PC-3 (cell line): ENCODE data around the gene PBRM1. TPM values are rescaled to one million over a fixed set of nuclear protein-coding genes. Genes with fewer than 3 reads are reported as not detected.

Experiments used
- ATAC-seq: fragments of 200-7000 bp; cut with Tn5 transposase; 2 replicates; pipeline ENCODE4 v1.9.1; 2020; ENCODE audit warnings: mild to moderate bottlenecking, moderate library complexity
- BruUV-seq: library from RNA; stranded (reverse); fragments of 400-500 nt; replicated peaks from 2 replicates; lab custom pipeline; 2021; lab: Mats Ljungman, UMichigan
- CTCF ChIA-PET: fragments of 300-600 bp; sonication (Branson Sonifier 250); formaldehyde crosslinking; loops from one replicate; lab custom pipeline; 2022; ENCODE audit warnings: antibody characterized with exemption; lab: Charles Lee
- POLR2A ChIA-PET: fragments of 300-600 bp; sonication (Branson Sonifier 250); formaldehyde crosslinking; loops from one replicate; lab custom pipeline; 2022; ENCODE audit warnings: antibody characterized with exemption; ENCODE audit not compliant: unreplicated experiment; lab: Charles Lee
- DNase-seq: peaks from one replicate; pipeline ENCODE4 v3.0.0-alpha.2; 2015
- H2AFZ ChIP-seq: fragments of 300-600 bp; sonication (generic); 2 replicates; pipeline ENCODE4 v1.6.0; 2016; ENCODE audit warnings: antibody characterized with exemption, low read length
- H3F3A ChIP-seq: fragments of 300-600 bp; sonication (generic); one replicate; pipeline ENCODE4 v1.6.0; 2017; ENCODE audit warnings: antibody characterized with exemption, low read length, control low read depth, mild to moderate bottlenecking; ENCODE audit not compliant: unreplicated experiment
- H3K27ac ChIP-seq: fragments of 300-600 bp; sonication (generic); 2 replicates; pipeline ENCODE4 v1.5.1; 2016; ENCODE audit warnings: mild to moderate bottlenecking, low read length
- H3K27me3 ChIP-seq: fragments of 300-600 bp; sonication (generic); 2 replicates; pipeline ENCODE4 v1.6.1; 2016; ENCODE audit warnings: low read length, mixed read lengths
- H3K36me3 ChIP-seq: fragments of 300-600 bp; sonication (generic); 2 replicates; pipeline ENCODE4 v1.6.1; 2016; ENCODE audit warnings: low read depth, mixed run types, low read length, mixed read lengths
- H3K4me1 ChIP-seq: fragments of 300-600 bp; sonication (generic); 2 replicates; pipeline ENCODE4 v1.5.1; 2016; ENCODE audit warnings: low read length; ENCODE audit not compliant: insufficient read depth
- H3K4me2 ChIP-seq: fragments of 300-600 bp; sonication (generic); 2 replicates; pipeline ENCODE4 v1.6.0; 2016; ENCODE audit warnings: low read length
- H3K4me3 ChIP-seq: fragments of 300-600 bp; sonication (generic); 2 replicates; pipeline ENCODE4 v1.5.1; 2016; ENCODE audit warnings: mild to moderate bottlenecking, low read length, mixed read lengths
- H3K79me2 ChIP-seq: fragments of 300-600 bp; sonication (generic); 2 replicates; pipeline ENCODE4 v1.6.1; 2017; ENCODE audit warnings: low read length, mixed read lengths
- H3K9ac ChIP-seq: fragments of 300-600 bp; sonication (generic); 2 replicates; pipeline ENCODE4 v1.6.0; 2016; ENCODE audit warnings: mild to moderate bottlenecking, low read length
- H3K9me2 ChIP-seq: fragments of 300-600 bp; sonication (generic); replicated peaks from 2 replicates; pipeline ENCODE4 v1.6.1; 2016; ENCODE audit warnings: mixed run types, low read length, mixed read lengths
- H3K9me3 ChIP-seq: fragments of 300-600 bp; sonication (generic); 2 replicates; pipeline ENCODE4 v1.6.1; 2016; ENCODE audit warnings: low read length, mixed read lengths
- H4K20me1 ChIP-seq: fragments of 300-600 bp; sonication (generic); 2 replicates; pipeline ENCODE4 v1.6.1; 2016; ENCODE audit warnings: low read length, mixed read lengths
- EZH2 ChIP-seq: fragments of 300-600 bp; sonication (generic); IDR thresholded peaks from one replicate; pipeline ENCODE4 v1.6.1; 2017; ENCODE audit warnings: antibody characterized with exemption, mild to moderate bottlenecking, low read length; ENCODE audit not compliant: unreplicated experiment
- EZH2phosphoT487 ChIP-seq: fragments of 300-600 bp; sonication (generic); IDR thresholded peaks from 2 replicates; pipeline ENCODE4 v1.6.1; 2018; ENCODE audit warnings: mild to moderate bottlenecking, antibody characterized with exemption, low read length, borderline replicate concordance
- intact Hi-C: fragments of 100-400 bp; cut with micrococcal nuclease; formaldehyde crosslinking; loops from 2 replicates; pipeline ENCODE4 v1.9.0; 2023
- total RNA-seq: library from RNA; depleted of rRNA; stranded (reverse); fragments of >200 nt; gene quantifications from 2 replicates; pipeline ENCODE4 v1.2.3, GENCODE V29; 2014
- TF ChIP-seq, protein P1 (sequence below): fragments of 300-600 bp; sonication (generic); conservative IDR thresholded peaks from 2 replicates; pipeline ENCODE4 v1.5.1; 2017; ENCODE audit warnings: antibody characterized with exemption, low read depth, mild to moderate bottlenecking, low read length

The PBRM1 gene
- total RNA-seq, 1 experiment from 2014 or later = 59.7 TPM

DNA sequence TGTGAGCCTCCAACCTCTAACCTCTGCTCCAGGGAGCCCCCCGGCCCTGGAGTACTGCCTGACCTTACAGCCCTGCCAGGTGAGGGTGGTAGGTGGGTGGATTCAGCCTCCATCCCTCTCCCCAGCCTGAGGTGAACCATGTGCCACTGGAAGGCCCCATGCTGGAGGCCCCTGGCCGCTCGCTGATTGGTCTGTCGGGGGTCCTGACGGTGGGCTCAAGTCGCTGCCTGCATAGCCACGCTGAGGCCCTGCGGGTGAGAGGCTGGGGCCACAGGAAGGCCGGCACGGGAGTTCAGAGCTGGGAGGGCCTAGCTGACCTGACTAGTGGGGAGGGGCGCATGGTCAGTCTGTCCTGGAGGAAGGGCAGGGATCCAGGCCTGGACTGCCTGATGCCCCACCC lies 171.1 kb downstream of the PBRM1 start:
- Histone ChIP-seq H3K4me2 (no peak overlapping the region), H3K9me3 (no peaks in the 10 kb centered on the region), H3K36me3 (no peaks in the 10 kb centered on the region), H3F3A (no peaks in the 10 kb centered on the region), H3K9ac (no peak overlapping the region), H3K27me3 (no peaks in the 10 kb centered on the region), H3K4me3 (no peak overlapping the region), H4K20me1 (no peaks in the 10 kb centered on the region), H3K27ac (no peak overlapping the region), H3K9me2 (no peaks in the 10 kb centered on the region), H3K4me1 (no peaks in the 10 kb centered on the region), H3K79me2 (no peaks in the 10 kb centered on the region), H2AFZ (no peak overlapping the region)
- BruUV-seq = no TSS peak
- TF ChIP-seq EZH2phosphoT487 (no peak), EZH2 (no peak)
- TF ChIP-seq, protein P1, sequence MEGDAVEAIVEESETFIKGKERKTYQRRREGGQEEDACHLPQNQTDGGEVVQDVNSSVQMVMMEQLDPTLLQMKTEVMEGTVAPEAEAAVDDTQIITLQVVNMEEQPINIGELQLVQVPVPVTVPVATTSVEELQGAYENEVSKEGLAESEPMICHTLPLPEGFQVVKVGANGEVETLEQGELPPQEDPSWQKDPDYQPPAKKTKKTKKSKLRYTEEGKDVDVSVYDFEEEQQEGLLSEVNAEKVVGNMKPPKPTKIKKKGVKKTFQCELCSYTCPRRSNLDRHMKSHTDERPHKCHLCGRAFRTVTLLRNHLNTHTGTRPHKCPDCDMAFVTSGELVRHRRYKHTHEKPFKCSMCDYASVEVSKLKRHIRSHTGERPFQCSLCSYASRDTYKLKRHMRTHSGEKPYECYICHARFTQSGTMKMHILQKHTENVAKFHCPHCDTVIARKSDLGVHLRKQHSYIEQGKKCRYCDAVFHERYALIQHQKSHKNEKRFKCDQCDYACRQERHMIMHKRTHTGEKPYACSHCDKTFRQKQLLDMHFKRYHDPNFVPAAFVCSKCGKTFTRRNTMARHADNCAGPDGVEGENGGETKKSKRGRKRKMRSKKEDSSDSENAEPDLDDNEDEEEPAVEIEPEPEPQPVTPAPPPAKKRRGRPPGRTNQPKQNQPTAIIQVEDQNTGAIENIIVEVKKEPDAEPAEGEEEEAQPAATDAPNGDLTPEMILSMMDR = no peak
- ChIA-PET CTCF (no interaction called here), POLR2A (no interaction called here)
- DNase-seq (no peak), ATAC-seq (no peak)
- intact Hi-C loops = no loop called here

DNA sequence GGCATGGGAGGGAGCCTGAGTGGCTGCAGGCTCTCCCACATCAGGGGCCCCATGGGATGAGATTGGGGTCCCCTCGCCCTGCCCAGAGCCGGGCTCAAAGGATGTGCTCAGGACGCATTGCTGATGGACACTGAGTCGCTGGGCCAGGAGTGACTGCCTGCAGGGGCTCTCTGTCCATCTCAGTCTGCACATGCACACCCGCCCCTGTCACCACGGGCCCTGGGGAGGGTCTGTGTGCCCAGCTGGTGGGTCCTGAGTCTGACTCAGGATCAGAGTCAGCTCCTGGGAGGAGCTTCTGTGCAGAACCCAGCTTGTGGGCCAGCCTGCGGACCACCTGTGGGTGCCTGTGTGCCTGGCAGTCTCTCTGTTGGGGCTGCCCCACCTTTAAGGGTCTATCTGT lies 172.4 kb downstream of the PBRM1 start:
- no peak for TF ChIP-seq EZH2phosphoT487
- no peak for TF ChIP-seq EZH2
- TF ChIP-seq, protein P1 = no peak
- CTCF ChIA-PET = no interaction called here
- Histone ChIP-seq H3F3A (no peaks in the 10 kb centered on the region), H3K9me3 (no peaks in the 10 kb centered on the region), H3K4me1 (no peaks in the 10 kb centered on the region), H4K20me1 (no peaks in the 10 kb centered on the region), H3K27ac (no peak overlapping the region), H3K4me2 (no peak overlapping the region), H3K9me2 (no peaks in the 10 kb centered on the region), H2AFZ (no peak overlapping the region), H3K36me3 (no peaks in the 10 kb centered on the region), H3K27me3 (no peaks in the 10 kb centered on the region), H3K4me3 (no peak overlapping the region), H3K79me2 (no peaks in the 10 kb centered on the region), H3K9ac (no peak overlapping the region)
- intact Hi-C loops = no loop called here
- no TSS peak for BruUV-seq
- no peak for DNase-seq
- ATAC-seq = no peak
- POLR2A ChIA-PET = no interaction called here

DNA sequence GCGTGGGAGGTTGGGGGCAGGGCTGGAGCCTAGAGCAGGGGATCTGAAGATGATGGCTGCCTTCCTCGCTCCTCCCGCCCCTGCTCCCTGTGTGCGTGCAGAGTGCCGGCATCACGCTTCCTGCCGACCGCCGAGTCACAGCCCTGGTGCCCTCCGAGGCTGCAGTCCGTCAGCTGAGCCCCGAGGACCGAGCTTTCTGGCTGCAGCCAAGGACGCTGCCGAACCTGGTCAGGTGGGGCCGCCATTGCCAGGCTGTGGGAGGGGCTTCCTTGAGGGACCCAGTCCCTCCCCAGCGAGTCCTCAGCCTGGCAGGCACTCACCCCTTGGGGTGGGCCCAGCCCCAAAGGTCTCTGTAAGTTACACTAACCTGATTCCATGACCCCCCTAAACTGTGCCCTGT lies 173.0 kb downstream of the PBRM1 start:
- DNase-seq (no peak), ATAC-seq (no peak)
- H3K36me3 ChIP-seq = no peaks in the 10 kb centered on the region
- no peak overlapping the region for H3K9ac ChIP-seq
- no peaks in the 10 kb centered on the region for H3K9me3 ChIP-seq
- intact Hi-C loops = no loop called here
- H4K20me1 ChIP-seq = no peaks in the 10 kb centered on the region
- no peak overlapping the region for H3K27ac ChIP-seq
- CTCF ChIA-PET = no interaction called here
- H3F3A ChIP-seq = no peaks in the 10 kb centered on the region
- H3K4me3 ChIP-seq = no peak overlapping the region
- H3K79me2 ChIP-seq = no peaks in the 10 kb centered on the region
- H3K4me2 ChIP-seq = no peak overlapping the region
- no peaks in the 10 kb centered on the region for H3K9me2 ChIP-seq
- TF ChIP-seq, protein P1 = no peak
- no peak for TF ChIP-seq EZH2
- TF ChIP-seq EZH2phosphoT487 = no peak
- no peaks in the 10 kb centered on the region for H3K27me3 ChIP-seq
- no peak overlapping the region for H2AFZ ChIP-seq
- BruUV-seq = no TSS peak
- POLR2A ChIA-PET = no interaction called here
- H3K4me1 ChIP-seq = peaks cover 2% of the 10 kb centered on the region; the same call in 1 of the 2 replicates
